Type B pancreatic cell (in vitro differentiated cells): ENCODE results near the gene SLC39A1. TPM values are rescaled to one million over a fixed set of nuclear protein-coding genes. Genes with fewer than 3 reads are reported as not detected.

Experiments
- DNase-seq: peaks from one replicate; pipeline ENCODE4 v3.0.0; 2021; ENCODE audit warnings: mixed read lengths; ENCODE audit not compliant: unreplicated experiment; ENCODE audit errors: extremely low spot score
- H3K27ac Mint-ChIP-seq: 2 replicates; pipeline ENCODE4 v1.8.0; 2021; ENCODE audit warnings: mild to moderate bottlenecking, mixed read lengths
- H3K27me3 Mint-ChIP-seq: 2 replicates; pipeline ENCODE4 v1.8.0; 2021; ENCODE audit warnings: mixed read lengths
- H3K36me3 Mint-ChIP-seq: 2 replicates; pipeline ENCODE4 v1.8.0; 2021; ENCODE audit warnings: mixed read lengths
- H3K4me1 Mint-ChIP-seq: one replicate; pipeline ENCODE4 v1.8.0; 2021; ENCODE audit warnings: mixed read lengths; ENCODE audit not compliant: unreplicated experiment
- H3K4me3 Mint-ChIP-seq: 2 replicates; pipeline ENCODE4 v1.8.0; 2021; ENCODE audit warnings: mild to moderate bottlenecking, mixed read lengths
- H3K9me3 Mint-ChIP-seq: 2 replicates; pipeline ENCODE4 v1.8.0; 2021; ENCODE audit warnings: mixed read lengths
- total RNA-seq: library from RNA; stranded (reverse); gene quantifications from 2 replicates; pipeline ENCODE4 v1.2.1, GENCODE V29; 2021; ENCODE audit warnings: low replicate concordance
- TF ChIP-seq, protein P1 (sequence below): fragments of 200-600 bp; sonication (generic); conservative IDR thresholded peaks from 2 replicates; pipeline ENCODE4 v1.5.0; 2021; ENCODE audit warnings: antibody characterized with exemption, mild to moderate bottlenecking

The SLC39A1 gene
- total RNA-seq, 1 donor from 2014 or later = 75.7 TPM

DNA sequence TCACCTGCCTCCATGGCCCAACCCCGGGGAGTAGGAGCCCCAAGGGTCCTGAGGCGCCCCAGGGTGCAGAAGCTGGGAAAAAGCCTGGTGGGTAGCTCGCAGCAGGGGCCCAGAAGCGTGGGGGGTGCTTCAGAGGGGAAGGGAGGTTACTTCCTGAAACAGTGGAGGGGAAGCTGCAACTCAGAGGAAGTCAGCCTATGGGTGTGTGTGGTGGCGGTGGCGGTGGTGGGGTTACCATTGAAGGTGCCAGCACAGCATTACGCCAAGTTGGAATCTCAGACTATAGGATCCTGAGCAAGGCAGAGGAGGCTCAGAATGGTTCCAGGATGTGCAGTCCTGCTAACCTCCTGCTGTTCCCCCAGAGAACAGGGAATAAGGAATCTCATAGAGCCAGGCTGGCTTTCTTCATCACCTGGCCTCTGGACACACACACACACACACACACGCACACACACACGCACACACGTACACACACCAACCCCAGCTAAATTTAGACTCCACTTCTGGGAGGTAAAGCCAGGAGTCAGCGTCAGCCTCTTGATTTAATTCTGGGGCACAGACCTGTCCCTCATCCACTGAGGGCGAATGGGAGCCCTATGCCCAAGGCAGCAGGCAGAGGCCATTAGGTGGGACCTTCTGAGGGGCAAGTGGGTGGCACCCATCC is 18.1 kb downstream of the SLC39A1 start:
- TF ChIP-seq, protein P1, sequence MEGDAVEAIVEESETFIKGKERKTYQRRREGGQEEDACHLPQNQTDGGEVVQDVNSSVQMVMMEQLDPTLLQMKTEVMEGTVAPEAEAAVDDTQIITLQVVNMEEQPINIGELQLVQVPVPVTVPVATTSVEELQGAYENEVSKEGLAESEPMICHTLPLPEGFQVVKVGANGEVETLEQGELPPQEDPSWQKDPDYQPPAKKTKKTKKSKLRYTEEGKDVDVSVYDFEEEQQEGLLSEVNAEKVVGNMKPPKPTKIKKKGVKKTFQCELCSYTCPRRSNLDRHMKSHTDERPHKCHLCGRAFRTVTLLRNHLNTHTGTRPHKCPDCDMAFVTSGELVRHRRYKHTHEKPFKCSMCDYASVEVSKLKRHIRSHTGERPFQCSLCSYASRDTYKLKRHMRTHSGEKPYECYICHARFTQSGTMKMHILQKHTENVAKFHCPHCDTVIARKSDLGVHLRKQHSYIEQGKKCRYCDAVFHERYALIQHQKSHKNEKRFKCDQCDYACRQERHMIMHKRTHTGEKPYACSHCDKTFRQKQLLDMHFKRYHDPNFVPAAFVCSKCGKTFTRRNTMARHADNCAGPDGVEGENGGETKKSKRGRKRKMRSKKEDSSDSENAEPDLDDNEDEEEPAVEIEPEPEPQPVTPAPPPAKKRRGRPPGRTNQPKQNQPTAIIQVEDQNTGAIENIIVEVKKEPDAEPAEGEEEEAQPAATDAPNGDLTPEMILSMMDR = no peak
- H3K9me3 Mint-ChIP-seq = no peaks in the 10 kb centered on the region
- H3K36me3 Mint-ChIP-seq = peaks cover 2% of the 10 kb centered on the region
- H3K27ac Mint-ChIP-seq = peak overlapping the region; percentile 76
- no peaks in the 10 kb centered on the region for H3K27me3 Mint-ChIP-seq
- peaks cover 7% of the 10 kb centered on the region for H3K4me1 Mint-ChIP-seq
- peak overlapping the region; percentile 88 for H3K4me3 Mint-ChIP-seq
- DNase-seq = no peak

DNA sequence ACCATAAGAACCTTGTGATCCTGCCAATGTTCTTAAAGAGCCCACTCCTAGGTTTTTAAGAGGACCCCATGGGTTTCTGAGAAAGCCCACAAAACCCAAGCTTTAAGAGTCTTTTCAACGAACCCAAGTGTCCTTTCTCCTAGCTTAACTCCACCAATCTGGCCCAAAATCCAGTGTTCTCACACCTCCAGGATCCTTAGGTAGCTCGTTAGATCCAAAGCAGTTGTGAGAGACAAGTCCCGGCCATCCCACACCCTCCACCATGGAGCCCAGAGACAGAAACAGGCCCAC is 18.6 kb downstream of the SLC39A1 start:
- Mint-ChIP-seq H3K27me3 (no peaks in the 10 kb centered on the region), H3K4me3 (peak overlapping the region; percentile 88), H3K9me3 (no peaks in the 10 kb centered on the region), H3K4me1 (peaks cover 7% of the 10 kb centered on the region), H3K36me3 (no peaks in the 10 kb centered on the region), H3K27ac (peak overlapping the region; percentile 19)
- no peak for DNase-seq
- TF ChIP-seq, protein P1 = no peak

DNA sequence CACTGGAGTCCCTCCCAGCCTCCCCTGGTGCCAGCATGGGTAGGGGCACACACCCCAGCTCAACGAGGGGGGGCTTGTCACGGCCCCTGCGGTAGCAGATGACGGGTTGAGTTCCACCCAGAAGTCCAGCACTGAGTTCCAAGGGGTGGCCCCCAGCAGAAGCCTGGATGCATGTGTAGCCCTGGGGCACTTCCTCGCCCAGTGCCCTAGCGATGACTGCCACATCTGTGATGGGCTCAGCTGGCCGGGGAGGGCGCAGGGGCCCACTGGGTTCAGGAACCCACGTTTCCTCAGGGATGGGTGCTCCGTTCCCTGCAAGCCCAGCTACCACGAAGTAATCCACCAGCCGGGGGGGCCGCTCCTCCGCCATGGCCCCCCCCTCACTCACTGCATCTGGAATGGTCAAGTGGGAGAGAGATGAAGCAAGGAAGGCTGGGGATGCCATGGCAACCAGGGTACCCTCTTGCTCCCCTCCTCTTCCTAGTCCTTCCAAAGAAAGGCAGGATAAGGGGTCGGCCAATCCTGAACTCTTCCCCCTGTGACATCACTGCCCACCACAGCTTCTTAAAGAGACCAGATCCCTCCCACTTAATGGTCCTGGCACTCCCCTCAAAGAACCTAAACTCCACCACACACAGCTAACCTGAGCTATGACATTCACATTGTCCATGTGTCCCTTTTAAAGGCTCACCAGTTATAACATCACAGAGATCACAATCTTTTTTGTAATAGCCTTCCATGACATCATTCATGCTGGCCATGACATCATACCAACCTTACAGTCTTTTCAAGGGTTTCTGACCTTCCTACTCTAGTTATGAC is 19.1 kb downstream of the SLC39A1 start:
- no peaks in the 10 kb centered on the region for H3K27me3 Mint-ChIP-seq
- no peaks in the 10 kb centered on the region for H3K9me3 Mint-ChIP-seq
- DNase-seq = no peak
- TF ChIP-seq, protein P1 = no peak
- peaks cover 7% of the 10 kb centered on the region for H3K4me1 Mint-ChIP-seq
- peak overlapping the region; percentile 88 for H3K4me3 Mint-ChIP-seq
- H3K27ac Mint-ChIP-seq = peak overlapping the region; percentile 19
- no peaks in the 10 kb centered on the region for H3K36me3 Mint-ChIP-seq

DNA sequence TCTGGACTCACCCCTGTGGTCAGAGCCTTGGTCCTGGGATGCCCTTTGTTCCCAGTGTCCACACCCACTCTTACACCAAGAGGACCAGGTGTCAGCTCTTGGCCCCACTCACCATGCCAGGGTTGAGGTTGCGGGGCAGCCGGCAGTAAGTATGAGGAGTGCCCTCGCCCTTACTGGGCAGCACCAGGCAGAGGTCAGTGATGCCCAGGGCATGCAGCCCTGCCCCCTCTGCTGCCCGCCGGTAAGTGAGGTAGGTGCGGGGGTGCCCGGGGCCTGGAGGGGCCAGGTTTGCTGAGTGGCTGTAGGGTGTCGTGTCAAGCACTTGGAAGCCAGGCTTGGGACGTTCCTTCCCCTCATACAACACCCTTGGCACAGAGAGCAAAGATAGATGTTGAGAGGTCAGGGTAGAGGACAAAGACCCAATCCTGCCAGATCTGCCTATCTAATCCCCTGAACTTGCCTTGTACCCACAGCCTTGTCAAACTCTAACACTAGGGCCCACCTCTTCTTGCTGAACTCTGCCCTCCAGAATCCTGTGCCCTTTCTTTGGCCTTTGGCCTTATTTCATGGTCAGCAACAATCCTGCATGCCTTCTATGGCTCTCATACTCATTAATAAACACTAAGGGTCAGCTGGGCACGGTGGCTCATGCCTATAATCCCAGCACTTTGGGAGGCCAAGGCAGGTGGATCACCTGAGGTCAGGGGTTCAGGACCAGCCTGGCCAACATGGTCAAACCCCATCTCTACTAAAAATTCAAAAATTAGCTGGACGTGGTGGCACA is 20.4 kb downstream of the SLC39A1 start:
- Mint-ChIP-seq H3K27me3 (no peaks in the 10 kb centered on the region), H3K27ac (no peak overlapping the region), H3K4me1 (peaks cover 7% of the 10 kb centered on the region), H3K4me3 (no peak overlapping the region), H3K36me3 (no peaks in the 10 kb centered on the region), H3K9me3 (no peaks in the 10 kb centered on the region)
- TF ChIP-seq, protein P1 = no peak
- DNase-seq = no peak

DNA sequence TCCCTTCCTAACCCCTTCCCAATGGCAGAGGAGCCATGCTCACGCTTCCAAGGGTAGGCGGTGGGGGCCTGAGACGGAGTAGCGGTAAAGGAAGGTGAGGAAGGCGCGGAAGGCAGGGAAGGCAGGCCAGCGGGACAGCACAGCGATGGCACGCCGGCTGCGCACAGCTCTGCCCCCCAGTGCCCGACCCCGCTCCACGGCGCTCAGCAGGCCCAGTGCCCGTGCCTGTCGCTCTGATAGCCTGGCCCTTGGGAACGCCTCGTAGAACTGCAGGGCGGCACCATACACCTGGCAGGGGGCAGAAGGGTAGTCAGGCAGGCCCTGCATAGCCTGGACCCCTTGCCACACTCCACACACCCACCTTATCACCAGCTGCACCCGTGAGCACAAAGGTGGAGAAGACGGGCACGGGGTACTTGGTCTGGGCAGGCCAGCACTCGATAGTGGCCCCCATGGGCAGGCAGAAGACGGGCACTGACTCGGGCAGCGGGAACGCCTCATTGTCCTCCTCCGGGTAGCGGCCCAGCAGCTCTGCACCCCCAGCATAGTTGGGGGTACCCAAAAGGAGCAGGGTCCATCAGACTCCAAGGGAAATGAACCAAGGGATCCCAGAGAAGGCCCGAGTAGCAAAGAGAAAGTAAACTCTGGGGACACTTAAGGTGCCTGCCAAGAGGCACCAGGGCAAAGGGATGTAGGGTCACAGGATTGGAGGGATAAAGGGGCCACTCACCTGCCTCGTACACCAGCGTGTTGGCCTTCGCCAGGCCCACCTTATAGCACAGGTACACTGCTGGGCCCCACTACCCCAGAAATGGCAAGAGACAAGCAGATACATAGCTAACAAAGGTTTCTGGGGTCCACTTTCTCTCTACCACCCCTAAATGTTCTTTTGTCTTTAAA is 21.3 kb downstream of the SLC39A1 start:
- TF ChIP-seq, protein P1 = no peak
- Mint-ChIP-seq H3K27ac (no peak overlapping the region), H3K9me3 (no peaks in the 10 kb centered on the region), H3K4me1 (peaks cover 7% of the 10 kb centered on the region), H3K36me3 (no peaks in the 10 kb centered on the region), H3K27me3 (no peaks in the 10 kb centered on the region), H3K4me3 (no peak overlapping the region)
- no peak for DNase-seq
